ENCODE measurements around the gene USF1.
"Not testable (repeated sequence)": the region's sequence is repeated elsewhere in the genome, so short reads cannot be mapped to it uniquely, and the experiment has no call there.

USF1 gene

GRCh38 chr1:161017756-161018630 is 27.8 kb downstream of the USF1 start:
- DNase-seq, result peak in 1 of 2 experiments; percentile 10

- DNase-seq, result not testable (repeated sequence)
Observed at GRCh38 chr1:161017181-161017580, 28.6 kb downstream of the USF1 start.

- DNase-seq, result not testable (repeated sequence)
Observed at GRCh38 chr1:161016683-161017082, 29.1 kb downstream of the USF1 start.

DNA sequence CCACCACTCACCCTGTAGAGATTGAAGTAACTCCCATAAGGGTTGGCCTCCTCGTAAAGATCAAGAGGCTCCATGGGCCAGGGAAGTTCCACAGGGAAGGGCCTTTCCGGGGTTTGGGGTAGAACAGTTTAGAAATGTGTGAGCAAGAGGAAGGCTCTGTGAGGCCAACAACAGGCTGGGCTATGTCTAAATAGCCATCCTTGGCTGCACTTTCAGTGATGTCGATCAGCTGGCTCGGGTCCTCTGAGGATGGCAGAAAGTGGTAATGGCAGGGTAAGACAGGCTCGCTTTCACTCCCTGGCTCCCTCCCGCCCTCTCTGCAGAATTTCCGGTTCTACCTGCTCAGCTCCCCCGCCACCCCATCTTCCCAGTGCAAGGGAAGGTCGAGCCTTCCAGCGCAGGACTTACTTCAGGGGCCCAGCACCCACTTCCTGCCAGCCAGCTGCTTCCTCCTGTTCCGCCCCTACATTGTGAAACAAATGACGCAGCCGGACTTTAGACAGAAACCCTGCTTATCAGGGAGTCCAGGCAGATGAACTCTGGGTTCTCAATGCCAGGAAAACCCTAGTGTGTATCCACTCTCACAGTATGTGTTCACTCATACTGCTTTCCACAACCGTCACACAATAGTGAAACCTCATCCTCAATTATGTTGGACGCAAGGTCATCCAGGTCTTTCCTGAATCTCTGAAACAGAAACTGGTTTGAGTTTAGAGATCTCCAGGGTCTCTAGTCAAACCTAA is 32.1 kb downstream of the USF1 start:
- DNase-seq, result no peak

DNA sequence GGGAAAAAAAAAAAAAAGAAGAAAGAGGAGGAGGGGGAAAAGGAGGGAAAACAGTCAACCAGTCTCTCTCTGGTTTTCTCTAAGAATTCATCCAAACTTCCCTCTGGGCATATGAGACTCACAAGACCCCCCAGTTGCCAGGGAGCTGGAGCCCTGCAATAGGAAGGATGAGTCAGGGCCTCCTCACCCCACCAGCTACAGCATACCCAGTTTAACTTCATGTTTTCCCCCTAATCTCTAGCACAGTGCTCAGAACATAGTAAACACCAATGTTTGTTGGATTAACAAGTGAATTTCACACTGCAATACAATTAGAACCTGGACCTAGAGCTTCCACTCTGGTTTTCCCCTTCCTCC is 32.7 kb downstream of the USF1 start:
- no peak for DNase-seq

- DNase-seq, result no peak
Observed at GRCh38 chr1:161012420-161012819, 33.4 kb downstream of the USF1 start.

GRCh38 chr1:161009602-161010211 is 36.1 kb downstream of the USF1 start:
- DNase-seq, result no peak

GRCh38 chr1:161008869-161009510 is 36.8 kb downstream of the USF1 start:
- DNase-seq, result no peak

GRCh38 chr1:161007369-161007768 is 38.4 kb downstream of the USF1 start:
- no peak for DNase-seq

DNA sequence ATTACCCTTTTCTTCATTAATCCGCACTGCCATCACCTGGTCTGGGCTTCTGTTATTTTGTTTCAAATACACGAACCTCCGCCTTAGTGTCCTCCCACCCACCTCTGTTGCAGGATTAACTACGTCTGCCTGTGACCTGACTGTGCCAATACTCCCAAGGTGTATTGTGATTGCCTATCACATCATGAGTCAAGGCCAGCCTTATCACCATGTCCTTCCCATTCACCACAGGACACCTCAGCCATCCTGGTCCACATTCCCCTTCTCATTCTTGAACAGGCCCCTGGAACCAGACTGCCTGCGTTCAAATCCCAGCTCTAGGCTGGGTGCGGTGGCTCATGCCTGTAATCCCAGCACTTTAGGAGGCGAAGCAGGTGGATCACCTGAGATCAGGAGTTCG is 39.2 kb downstream of the USF1 start:
- DNase-seq, result no peak

DNA sequence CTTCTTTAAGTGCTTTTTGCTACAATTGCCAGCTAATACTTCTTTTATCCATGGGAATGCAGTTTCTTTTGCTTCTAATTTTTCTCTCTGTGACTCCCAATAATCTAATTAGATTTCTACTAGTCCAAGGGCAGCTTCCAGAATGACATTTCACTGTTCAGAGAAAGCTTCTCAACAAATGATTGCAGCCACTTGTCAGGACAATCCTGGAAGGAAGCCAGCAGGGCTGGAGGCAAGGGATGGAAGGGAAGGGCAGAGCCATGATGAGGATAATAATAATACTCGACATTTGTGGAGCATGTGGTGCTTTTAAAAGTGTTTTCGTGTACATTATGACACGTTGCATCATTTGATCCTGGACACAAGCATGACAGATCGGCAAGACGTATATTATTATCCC is 44.3 kb downstream of the USF1 start:
- peak in 1 of 2 experiments; percentile 10 for DNase-seq

DNA sequence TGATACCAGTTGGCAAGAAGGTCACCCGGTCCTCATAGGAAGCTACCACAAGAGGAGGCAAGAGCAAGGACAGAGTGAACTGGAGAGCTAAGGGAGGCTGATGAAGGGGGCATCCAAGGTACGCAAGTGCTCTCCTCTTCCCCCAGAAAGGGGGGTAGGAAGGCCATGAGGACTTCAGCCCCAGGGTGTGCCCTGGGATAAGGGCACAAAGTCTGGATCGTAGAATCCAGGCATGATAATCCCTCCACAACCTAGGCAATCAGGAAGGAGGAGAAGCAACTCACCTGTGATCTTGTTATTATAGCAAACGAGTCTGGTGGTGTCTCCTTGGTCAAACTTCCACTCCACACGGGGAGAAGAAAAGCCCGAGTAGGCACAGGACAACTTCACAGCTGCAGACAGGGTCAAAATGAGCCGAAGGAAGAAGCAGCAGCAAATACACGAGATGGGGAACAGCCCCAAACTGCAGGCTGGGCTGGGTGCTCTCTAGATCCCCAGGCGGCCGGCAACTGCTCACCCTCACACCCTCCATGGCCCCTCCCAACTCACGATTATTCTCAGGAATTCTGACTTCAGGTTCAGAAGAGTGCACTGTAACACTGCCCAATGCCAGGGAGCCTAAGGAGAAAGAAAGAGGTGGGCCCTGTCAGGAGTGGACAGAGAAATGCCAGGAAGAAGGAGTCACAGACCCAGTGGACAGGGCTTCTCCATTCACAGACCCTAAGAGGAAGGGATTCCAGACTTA is 44.9 kb downstream of the USF1 start:
- DNase-seq, result no peak

GRCh38 chr1:160999376-160999775 is 46.4 kb downstream of the USF1 start:
- DNase-seq, result no peak

GRCh38 chr1:160997323-160998038 is 48.3 kb downstream of the USF1 start:
- DNase-seq, result peak in 1 of 2 experiments; percentile 43

DNA sequence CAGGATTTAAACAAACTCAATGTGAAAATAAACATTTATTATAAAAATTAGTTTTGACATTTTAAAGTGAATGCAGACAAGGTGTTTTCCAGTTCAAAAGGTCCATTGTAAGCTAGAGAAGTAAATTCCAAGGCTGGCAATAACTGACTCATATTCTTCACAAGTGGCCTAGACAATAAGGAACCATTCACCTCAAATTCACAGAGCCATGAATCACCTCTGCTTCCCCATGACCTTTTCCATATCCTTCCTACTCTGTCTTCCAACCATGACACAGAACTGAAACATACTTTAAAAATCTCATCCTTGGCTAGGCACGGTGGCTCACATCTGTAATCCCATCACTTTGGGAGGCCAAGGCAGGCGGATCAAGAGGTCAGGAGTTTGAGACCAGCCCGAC is 49.6 kb downstream of the USF1 start:
- no peak for DNase-seq

- peak in 1 of 2 experiments; percentile 53 for DNase-seq
Observed at GRCh38 chr1:160993544-160994193, 52.1 kb downstream of the USF1 start.

- not testable (repeated sequence) for DNase-seq
Observed at GRCh38 chr1:160992036-160992435, 53.7 kb downstream of the USF1 start.

All from NCI-H524 (cell line).